NCI-H446 (cell line): ENCODE results near the gene GALNT15.

Experiments used
- DNase-seq, 2 experiments: peaks; one replicate each; lab custom pipeline; 2025; lab: John Stamatoyannopoulos, UW

GALNT15 gene

GRCh38 chr3:16227566-16227965 lies 53.1 kb downstream of the GALNT15 start:
- peak in 1 of 2 experiments; percentile 20 for DNase-seq

DNA sequence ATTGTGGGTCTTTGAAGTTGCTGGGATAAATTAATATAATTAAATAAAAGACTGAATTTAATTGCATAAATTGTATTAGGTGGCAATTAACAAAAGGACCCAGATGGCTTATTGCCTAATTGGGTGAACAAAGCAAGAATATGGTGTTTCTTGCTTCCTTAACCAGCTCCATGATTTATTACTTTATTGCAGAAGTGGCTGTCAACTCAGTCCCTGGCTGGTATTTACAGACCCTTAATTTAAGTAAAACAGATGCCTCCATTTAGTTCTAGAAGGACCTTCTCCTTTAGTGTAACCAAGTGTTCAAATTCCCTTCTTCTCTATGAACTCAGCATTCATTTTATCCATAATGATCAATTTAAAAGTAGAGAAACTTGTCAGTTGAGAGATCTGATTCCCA lies 55.2 kb downstream of the GALNT15 start:
- no peak for DNase-seq

DNA sequence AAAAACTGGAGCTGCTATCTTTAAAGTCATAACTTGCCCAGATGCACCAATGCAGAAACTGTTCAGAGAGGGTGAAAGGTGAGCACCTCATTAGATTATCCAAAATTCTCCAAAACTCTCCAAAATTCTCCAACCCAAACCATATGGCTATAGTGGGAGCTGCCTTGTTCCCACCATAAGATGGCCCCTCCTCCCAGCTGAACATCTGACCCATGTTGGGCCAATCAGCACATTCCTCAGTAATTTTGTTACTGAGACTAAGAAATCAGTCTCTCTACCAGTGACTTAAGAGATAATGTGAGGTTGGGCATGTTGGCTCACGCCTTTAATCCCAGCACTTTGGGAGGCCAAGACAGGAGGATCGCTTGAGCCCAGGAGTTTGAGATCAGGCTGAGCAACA lies 57.5 kb downstream of the GALNT15 start:
- no peak for DNase-seq

DNA sequence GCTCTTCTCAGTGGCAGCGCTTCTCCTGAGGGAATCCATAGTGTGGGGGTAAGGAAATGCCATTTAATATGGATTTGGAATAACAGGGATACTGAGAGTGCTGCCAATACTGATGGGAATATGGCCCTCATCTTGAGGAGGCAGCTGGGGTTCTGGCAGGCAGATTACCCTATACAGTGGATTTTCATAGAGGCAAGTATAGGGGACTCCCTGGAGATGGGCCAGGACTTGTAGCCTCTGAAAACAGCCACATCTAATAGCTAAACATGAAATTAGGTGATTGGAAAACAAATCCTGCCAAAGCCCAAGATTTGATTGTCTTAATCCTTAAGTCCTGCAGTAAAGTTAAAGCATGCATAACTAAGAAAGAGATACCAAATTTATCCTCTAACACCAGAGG lies 59.3 kb downstream of the GALNT15 start:
- DNase-seq: no peak

- DNase-seq: no peak
Measured at GRCh38 chr3:16234281-16234680, 59.8 kb downstream of the GALNT15 start.

- no peak for DNase-seq
Measured at GRCh38 chr3:16236030-16236639, 61.7 kb downstream of the GALNT15 start.

GRCh38 chr3:16236856-16237393 lies 62.4 kb downstream of the GALNT15 start:
- peak in 1 of 2 experiments; percentile 34 for DNase-seq

DNA sequence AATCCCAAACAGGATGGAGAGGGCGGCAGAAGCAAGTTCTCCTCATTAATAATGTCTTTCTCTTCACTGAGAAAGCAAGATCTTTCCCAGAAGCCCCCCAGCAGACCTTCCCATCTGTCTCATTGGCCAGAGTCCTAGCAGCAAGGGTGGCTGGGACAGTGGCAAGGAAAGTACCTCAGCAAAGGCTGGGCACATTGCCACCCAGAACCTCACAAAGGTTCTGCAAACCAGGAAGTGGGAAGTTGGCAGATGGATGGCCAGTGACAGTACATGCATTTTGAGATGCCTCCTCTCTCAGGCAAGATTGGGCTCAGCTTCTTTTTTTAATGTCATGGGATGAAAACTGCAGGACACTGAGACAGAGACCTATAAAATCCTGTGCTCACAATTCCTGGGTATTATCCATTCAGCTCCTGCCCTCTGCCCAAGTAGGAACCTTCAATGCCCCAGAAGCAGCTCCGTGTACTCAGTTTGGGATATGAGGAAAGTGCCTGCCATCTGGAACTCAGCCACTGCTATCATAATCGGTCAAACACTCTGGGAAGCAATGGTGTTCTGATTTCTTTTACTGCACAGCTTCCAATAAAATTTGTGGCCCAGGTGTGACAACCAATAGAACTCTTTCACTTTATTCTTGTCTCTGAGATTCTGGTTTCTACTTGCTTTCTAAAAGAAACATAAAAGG lies 64.7 kb downstream of the GALNT15 start:
- DNase-seq: peak; percentile 84 to 95

DNA sequence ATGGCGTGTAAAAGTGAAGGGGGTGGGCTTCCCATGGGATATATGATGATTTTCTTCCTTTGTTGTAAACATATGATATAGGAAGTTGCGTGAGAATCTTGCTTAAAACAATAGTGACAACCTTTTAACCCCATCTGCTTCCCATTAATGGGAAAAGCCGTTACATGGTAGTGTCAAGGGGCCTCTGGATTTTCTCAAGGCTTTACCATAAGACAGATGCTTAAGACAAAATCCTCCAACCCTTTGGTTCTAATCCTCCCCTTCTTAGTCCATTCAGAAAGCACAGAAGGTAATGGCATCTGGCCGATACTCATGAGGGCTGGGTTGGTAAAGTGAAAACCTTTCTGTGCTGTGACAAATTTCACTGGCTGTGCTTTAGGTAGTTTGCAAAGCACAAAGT lies 65.3 kb downstream of the GALNT15 start:
- DNase-seq: peak in 1 of 2 experiments; percentile 17

DNA sequence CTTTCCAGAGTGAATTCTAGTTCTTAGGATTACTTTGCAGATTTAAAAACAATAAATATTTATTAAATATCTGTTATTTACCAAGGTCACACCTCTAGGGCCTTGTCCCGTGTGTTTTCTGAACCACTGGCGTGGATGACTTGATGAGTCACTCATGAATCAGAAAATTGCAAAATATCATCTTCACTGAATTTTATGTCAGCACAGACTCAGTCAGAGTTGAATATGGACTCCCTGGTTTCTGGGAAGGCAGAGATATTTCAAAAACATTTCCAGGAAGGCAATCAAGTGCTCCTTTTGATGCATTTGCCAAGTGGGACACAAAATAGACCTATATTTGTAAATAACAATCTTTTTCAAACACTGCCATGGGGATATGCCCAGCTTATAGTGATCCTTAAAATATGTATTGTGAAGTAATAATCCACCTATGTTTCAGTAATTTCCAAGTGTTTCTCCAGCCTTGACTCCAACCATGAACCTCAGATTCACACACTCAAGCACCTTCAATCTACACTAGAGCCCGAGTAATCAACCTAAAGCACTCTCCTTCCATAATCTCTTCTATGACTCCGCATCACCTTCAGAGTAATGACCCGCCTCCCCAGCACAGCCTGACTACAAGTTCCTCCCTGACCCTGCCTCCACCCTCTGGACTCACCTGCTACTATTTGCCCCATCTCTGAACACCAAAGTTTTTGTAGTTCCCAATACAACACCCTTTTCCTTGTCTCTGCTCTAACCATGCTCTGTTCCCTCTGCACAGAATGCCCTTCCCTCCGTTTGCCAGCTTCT lies 65.9 kb downstream of the GALNT15 start:
- peak in 1 of 2 experiments; percentile 17 for DNase-seq

GRCh38 chr3:16241225-16241624 lies 66.7 kb downstream of the GALNT15 start:
- no peak for DNase-seq

- no peak for DNase-seq
Measured at GRCh38 chr3:16242177-16242576, 67.7 kb downstream of the GALNT15 start.

GRCh38 chr3:16243706-16244490 lies 69.4 kb downstream of the GALNT15 start:
- peak in 1 of 2 experiments; percentile 30 for DNase-seq

DNA sequence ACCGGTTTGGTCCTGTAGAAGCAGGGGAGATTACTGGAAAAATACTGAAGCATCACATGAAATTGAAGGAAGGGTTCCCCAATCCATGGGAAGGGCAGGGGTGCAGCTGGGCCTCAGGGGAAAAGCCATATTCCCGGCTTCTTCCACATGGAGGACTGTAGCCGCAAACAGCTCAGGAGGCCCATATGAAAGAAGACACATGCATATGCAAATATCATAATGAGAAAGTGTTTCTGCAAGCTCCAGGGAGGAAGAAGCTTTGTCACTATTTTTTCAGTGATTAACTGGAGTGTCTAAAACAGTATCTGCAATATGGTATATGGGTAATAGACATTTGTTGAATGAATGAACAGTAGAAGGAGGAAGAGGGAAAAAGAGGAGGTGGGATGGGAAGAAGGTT lies 71.1 kb downstream of the GALNT15 start:
- DNase-seq: no peak

DNA sequence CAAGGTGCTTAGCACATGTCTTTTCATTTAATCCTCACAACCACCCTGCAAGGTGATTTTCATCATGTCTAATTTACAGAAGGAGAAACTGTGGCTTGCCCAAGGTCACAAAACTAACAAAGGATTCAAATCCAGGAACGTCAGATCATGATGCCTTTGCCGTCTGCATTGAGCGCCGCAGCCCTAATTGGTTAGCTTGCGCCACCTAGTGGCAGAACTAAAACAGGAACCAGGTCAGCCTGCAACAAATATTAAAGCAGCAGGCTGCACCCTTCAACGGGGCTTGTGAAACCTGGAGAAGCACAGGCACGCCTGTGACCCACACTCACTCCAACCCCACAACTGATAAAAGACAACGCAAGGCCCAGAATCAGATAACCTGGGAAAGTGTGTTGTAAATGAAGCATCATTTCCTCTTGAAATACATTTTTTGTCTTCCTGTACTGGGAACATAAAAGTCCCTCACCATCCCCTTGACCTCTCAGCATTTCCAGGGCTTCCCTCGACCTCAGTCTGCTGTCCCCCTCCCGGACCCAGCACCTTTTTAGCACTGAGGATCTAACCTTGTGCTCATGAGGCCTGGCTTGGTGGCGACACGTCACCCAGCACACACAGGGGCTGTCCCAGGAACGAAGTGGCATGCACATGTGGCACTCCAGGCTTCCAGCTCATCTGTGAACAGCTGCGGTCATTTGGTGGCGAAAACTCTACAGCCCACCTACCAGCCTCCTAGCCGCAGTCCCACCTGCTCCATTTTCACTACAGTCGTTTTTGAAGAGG lies 73.0 kb downstream of the GALNT15 start:
- peak; percentile 53 to 86 for DNase-seq

DNA sequence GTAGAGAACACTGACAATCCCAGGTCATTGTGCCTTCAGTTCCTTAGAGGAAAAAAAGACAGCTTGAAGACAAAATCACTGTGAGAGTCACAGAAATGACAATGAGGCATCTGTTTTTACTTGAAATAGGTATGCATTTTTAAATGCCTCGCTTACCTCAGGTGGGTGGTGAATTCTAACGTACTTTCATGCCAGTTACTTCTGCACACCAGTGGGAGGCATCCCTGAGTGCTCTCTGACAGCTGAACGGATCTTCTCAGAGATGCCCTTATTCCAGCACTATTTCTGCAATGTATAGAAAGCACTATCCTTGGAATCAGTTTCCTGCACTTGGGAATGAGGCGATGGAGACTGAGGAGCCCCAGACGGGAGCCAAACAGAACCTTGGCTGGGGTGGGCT lies 74.1 kb downstream of the GALNT15 start:
- no peak for DNase-seq

DNA sequence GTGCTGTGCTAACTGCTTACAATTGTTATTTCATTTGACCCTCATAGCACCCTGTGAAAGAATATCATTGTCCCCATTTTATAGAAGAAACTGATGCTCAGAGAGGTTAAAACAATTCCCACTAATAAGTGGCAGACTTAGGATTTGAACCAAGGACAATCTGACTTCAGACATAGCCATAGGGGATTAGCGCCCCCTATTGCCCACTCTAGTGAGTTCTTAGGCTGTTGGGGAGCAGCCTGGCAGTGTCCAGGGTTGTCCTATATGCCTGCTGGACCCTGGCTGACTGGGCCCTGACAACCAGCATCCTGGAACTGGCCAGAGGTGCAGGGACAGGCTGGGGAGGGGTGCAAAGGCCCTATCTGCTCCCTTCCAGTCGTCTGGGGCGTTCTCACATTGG lies 74.9 kb downstream of the GALNT15 start:
- no peak for DNase-seq

DNA sequence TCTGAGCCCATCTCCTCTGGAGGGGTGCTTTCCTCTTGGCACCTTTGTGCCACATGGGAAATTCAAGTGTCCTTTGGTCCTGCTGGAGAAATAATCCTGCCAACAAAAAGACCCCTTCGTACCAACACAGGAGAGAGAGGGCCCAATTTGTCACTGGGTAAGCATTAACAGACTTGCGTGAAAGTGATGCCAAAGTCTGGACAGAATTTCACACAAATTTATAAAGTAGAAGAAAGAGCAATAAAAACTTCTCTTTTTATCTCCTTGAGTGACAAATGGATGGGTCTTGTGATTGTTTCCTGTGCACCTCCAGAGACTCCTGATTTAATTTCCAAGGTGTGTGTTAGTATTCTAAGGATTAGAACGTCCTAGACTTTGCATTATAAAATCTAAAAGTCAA lies 75.4 kb downstream of the GALNT15 start:
- DNase-seq: no peak

DNA sequence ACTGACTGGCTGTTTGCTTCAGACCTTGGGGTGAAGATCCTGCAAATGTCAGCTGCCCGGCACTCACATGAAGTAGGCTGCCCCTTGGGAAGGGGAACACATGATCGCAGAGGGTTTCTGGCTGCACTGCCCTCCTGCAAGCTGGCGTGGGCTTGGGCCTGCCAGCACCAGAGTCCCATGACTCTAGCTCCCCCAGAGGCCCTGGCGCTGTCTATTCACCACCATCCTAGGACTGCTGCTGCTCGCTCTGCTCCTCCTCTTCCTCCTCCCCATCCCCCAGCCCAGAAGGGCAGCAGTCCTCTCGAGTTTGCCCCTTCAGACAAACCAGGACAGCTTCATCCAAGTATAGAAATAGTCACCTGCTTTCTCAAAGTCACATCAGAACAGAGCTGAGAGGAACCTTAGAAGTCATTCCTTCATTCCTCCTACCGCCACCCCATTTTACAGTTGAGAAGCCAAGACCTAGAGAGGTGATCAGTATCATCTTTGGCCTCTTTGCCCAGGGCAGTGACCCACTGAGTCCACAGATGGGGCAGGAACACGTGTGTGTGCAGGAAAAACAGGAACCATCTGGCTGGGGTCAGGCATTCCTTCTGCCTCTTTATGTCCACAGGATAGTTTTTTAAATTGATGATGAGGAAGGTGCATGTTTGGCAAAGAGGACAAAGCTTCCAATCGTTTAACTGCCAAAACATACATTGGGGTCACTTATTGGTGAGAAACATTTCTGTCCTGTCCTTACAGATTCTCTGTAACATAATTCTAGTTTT lies 77.0 kb downstream of the GALNT15 start:
- DNase-seq: no peak

DNA sequence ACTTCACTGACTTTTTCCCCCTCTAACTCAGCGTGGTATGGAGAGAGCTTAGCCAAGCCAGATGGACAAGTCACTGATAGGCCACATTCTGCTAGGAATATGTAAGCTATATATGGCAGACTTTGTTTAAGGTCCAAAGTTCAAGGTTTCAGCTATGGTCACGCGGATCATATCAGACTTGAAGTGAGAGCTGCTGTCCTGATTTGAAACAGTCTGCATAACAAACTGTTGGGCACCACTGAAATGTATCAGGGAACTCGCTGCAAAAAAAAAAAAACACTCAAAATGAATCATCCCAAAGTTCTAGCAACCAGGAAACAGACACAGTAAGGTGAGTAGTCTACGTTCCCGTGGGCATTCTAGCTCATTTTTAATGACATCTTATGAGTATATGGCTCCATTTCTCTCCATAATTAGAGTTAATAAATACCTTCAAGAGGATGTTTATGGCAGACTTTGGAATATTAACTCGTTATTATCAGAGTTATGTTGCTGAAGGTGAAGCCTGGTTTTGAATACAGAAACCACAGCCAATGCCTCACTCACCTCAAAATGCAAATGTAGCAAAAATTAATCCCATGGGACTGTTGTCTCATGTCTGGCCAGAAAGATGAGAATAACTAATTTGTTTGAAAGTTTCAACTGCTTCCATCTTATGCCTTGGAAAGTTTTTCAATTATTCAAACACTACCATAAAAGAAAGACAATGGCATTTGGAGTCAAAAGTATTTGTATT lies 77.9 kb downstream of the GALNT15 start:
- DNase-seq: no peak
